Endodermal cell (in vitro differentiated cells): ENCODE measurements around the gene MYO7A. TPM values are rescaled to one million over a fixed set of nuclear protein-coding genes. Genes with fewer than 3 reads are reported as not detected.

Experiments
- DNase-seq: peaks from one replicate; pipeline ENCODE4 v3.0.0-alpha.2; 2017
- H3K27ac ChIP-seq: 2 replicates; pipeline ENCODE4 v1.5.1; 2013; ENCODE audit warnings: mild to moderate bottlenecking, low read depth, low read length, moderate library complexity
- H3K27me3 ChIP-seq: 2 replicates; pipeline ENCODE4 v1.6.1; 2013; ENCODE audit warnings: mild to moderate bottlenecking, low read length, moderate library complexity; ENCODE audit not compliant: insufficient read depth, control insufficient read depth, poor library complexity, severe bottlenecking
- H3K36me3 ChIP-seq: 2 replicates; pipeline ENCODE4 v1.7.0; 2013; ENCODE audit warnings: mild to moderate bottlenecking, low read length, moderate library complexity; ENCODE audit not compliant: control insufficient read depth, insufficient read depth
- H3K4me1 ChIP-seq: one replicate; pipeline ENCODE4 v1.7.0; 2013; ENCODE audit warnings: low read length; ENCODE audit not compliant: control insufficient read depth, insufficient read depth
- H3K4me3 ChIP-seq: 2 replicates; pipeline ENCODE4 v1.5.1; 2013; ENCODE audit warnings: mild to moderate bottlenecking, low read length, moderate library complexity
- H3K9ac ChIP-seq: 2 replicates; pipeline ENCODE4 v1.6.1; 2013; ENCODE audit warnings: mild to moderate bottlenecking, low read length, moderate library complexity; ENCODE audit not compliant: poor library complexity, severe bottlenecking; ENCODE audit errors: extremely low read depth
- H3K9me3 ChIP-seq: 2 replicates; pipeline ENCODE4 v1.6.1; 2013; ENCODE audit warnings: mild to moderate bottlenecking, low read length, moderate library complexity; ENCODE audit not compliant: control insufficient read depth
- H3K27ac Mint-ChIP-seq: 2 replicates; pipeline ENCODE4 v1.8.0; 2020; ENCODE audit warnings: mixed read lengths
- H3K27me3 Mint-ChIP-seq: 2 replicates; pipeline ENCODE4 v1.8.0; 2021; ENCODE audit warnings: mild to moderate bottlenecking, mixed read lengths; ENCODE audit not compliant: insufficient read depth
- H3K36me3 Mint-ChIP-seq: 2 replicates; pipeline ENCODE4 v1.8.0; 2020; ENCODE audit warnings: low read depth, mixed read lengths
- H3K4me1 Mint-ChIP-seq: 2 replicates; pipeline ENCODE4 v1.8.0; 2020; ENCODE audit warnings: mixed read lengths
- H3K4me3 Mint-ChIP-seq: 2 replicates; pipeline ENCODE4 v1.8.0; 2020; ENCODE audit warnings: mild to moderate bottlenecking, moderate library complexity, mixed read lengths
- H3K9me3 Mint-ChIP-seq: 2 replicates; pipeline ENCODE4 v1.8.0; 2020; ENCODE audit warnings: mild to moderate bottlenecking, mixed read lengths
- CTCF ChIP-seq: fragments of 200-600 bp; sonication (generic); conservative IDR thresholded peaks from 2 replicates; pipeline ENCODE4 v1.5.0; 2021; ENCODE audit warnings: antibody characterized with exemption, mild to moderate bottlenecking
- WGBS, 2 experiments: methylation state at CpG; one replicate each; pipeline versions ENCODE4 v1.1.5 to v1.1.7; 2013; ENCODE audit warnings: missing lambda C conversion rate in 2 of 2, mixed read lengths in 1 of 2; ENCODE audit not compliant: insufficient coverage in 1 of 2, insufficient read length in 1 of 2; 5-methylcytosine and 5-hydroxymethylcytosine counted together
- total RNA-seq, 2 donors: library from RNA; stranded (reverse); fragmentation: NEBNext Ultra II Directional in 1 of 2; extraction: Animal tissue kit (Norgen Biotek cat#: 25700) in 1 of 2; gene quantifications; 2 replicates in 1 of 2; 3 replicates in 1 of 2; pipeline ENCODE4 v1.2.1, GENCODE V29; 2021

Gene MYO7A
- total RNA-seq, 2 donors from 2014 or later, result 2.4 to 2.7 TPM

- TF ChIP-seq CTCF, result no peak
- Mint-ChIP-seq H3K9me3 (no peaks in the 10 kb centered on the region), H3K27me3 (peaks cover 3% of the 10 kb centered on the region), H3K27ac (no peak overlapping the region), H3K4me3 (no peak overlapping the region), H3K36me3 (no peaks in the 10 kb centered on the region), H3K4me1 (no peaks in the 10 kb centered on the region)
- Histone ChIP-seq H3K27me3 (no peaks in the 10 kb centered on the region), H3K27ac (no peak overlapping the region), H3K9me3 (no peaks in the 10 kb centered on the region), H3K4me1 (no peaks in the 10 kb centered on the region), H3K4me3 (no peak overlapping the region), H3K36me3 (no peaks in the 10 kb centered on the region), H3K9ac (no peak overlapping the region)
- no peak for DNase-seq
- WGBS, 2 experiments, result 93 to 96% methylated on average over 17 to 26 of the region's 26 CpGs
These were observed 28.6 kb downstream of the MYO7A start for GRCh38 chr11:77156396-77157195.

DNA sequence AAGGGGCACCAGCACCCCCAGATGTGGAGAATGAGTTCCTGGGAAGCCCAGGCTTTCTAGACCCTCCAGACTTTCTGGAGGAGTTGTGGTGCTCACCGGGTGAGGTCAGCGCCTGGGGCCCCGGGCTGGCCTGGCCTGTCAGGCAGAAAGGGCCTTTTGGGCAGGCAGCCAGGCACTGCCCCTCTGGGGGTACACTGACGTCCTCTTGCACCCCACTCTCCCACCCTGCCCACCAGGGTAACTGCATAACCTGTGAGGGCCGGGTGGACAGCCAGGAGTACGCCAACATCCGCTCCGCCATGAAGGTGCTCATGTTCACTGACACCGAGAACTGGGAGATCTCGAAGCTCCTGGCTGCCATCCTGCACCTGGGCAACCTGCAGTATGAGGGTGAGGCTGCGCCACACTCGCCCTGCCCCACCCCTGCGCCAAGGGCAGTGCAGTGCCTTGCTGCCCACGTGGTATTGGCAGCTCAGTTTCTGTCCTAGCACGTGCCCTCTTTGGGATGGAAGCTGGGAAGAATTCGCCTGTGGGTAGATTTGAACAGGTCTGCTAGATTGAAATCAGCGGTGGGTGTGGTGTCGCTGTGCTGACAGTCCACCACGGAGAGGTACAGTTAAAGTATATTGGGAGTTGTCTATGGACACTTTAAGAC lies 30.1 kb downstream of the MYO7A start:
- H3K4me1 Mint-ChIP-seq, result no peaks in the 10 kb centered on the region
- H3K4me3 Mint-ChIP-seq, result no peak overlapping the region
- no peaks in the 10 kb centered on the region for H3K9me3 ChIP-seq

More for the DNA sequence above, 30.1 kb downstream of the MYO7A start:
- H3K27ac ChIP-seq, result no peak overlapping the region
- no peak overlapping the region for H3K9ac ChIP-seq
- H3K4me1 ChIP-seq, result no peaks in the 10 kb centered on the region
- no peak overlapping the region for H3K4me3 ChIP-seq
- 87 to 90% methylated on average over 9 to 19 of the region's 19 CpGs for WGBS, 2 experiments
- no peaks in the 10 kb centered on the region for H3K36me3 ChIP-seq
- no peaks in the 10 kb centered on the region for H3K27me3 ChIP-seq
- no peak overlapping the region for H3K27ac Mint-ChIP-seq
- H3K36me3 Mint-ChIP-seq, result no peaks in the 10 kb centered on the region
- no peaks in the 10 kb centered on the region for H3K9me3 Mint-ChIP-seq
- TF ChIP-seq CTCF, result no peak
- no peaks in the 10 kb centered on the region for H3K27me3 Mint-ChIP-seq
- DNase-seq, result no peak
